Measurements from ENCODE around the gene DUSP10.

Gene DUSP10

DNA sequence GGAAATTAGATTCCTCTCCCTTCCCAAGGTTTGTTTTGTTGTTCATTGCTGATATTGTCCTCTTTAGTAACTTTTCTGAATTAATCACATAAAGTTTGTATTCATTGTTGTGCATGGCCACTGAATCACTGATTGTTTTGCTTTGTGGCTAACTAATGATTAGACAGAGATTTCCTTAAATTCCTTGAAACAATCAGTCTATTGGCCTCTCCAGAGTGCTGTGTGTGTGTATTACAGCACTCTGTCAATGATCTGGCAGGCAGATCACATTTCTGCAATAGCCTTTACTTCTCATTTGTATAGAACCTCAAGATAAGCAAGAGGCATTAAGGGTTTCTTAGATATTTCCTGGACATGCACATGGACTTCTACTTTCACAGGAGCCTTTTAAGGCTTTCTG lies 78.6 kb downstream of the DUSP10 start:
- DNase-seq, result no peak
- H3K36me3 Mint-ChIP-seq (ENCODE audit: low read depth), result no peaks in the 10 kb centered on the region
- H3K27ac Mint-ChIP-seq, result no peak overlapping the region
- peaks cover 13% of the 10 kb centered on the region for H3K4me1 Mint-ChIP-seq (ENCODE audit: low read depth)
- H3K27me3 Mint-ChIP-seq, result peaks cover 5% of the 10 kb centered on the region
- H3K9me3 Mint-ChIP-seq, result no peaks in the 10 kb centered on the region
- no peak overlapping the region for H3K4me3 Mint-ChIP-seq

DNA sequence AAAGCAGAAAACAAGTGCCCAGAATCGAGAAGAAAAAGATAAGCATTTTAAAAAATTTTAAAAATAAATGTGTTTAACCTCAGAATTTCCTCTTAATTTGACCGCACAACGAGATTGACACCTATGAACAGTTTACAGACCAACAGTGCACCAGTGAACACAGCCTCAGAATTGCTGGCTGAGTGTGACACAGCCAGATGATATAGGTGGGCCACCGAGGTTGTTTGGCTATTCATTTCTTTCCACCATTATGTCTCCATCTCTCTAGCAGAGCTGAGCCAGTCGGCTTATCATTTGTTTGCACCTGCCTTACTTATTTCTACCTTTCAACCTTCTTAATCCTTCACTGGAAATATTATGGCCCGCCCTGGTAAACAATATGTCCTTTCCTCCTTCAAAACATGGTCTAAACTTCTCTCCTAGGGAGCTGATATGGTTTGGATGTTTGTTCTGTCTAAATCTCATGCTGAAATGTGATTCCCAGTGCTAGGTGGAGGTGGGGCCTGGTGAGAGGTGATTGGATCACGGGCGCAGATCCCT lies 86.1 kb downstream of the DUSP10 start:
- Mint-ChIP-seq H3K27ac (no peak overlapping the region), H3K9me3 (peaks cover 4% of the 10 kb centered on the region)

More for the DNA sequence above, 86.1 kb downstream of the DUSP10 start:
- no peak for DNase-seq
- Mint-ChIP-seq H3K4me1 (ENCODE audit: low read depth) (peaks cover 4% of the 10 kb centered on the region), H3K27me3 (no peaks in the 10 kb centered on the region), H3K36me3 (ENCODE audit: low read depth) (no peaks in the 10 kb centered on the region), H3K4me3 (no peak overlapping the region)
